HCT116 (cell line): Measurements from ENCODE around the gene MAN1A1.

Experiments
- CTCF ChIP-seq, 3 experiments: fragments of 200-600 bp in 1 of 3; sonication (generic) in 1 of 3; IDR thresholded peaks in 2 of 3; conservative IDR thresholded peaks in 1 of 3; 2 replicates each; pipeline ENCODE4 v1.5.1; 2012 to 2017; ENCODE audit warnings: low read depth in 2 of 3, low read length in 2 of 3, antibody characterized with exemption in 1 of 3, borderline replicate concordance in 1 of 3, control low read depth in 1 of 3, mild to moderate bottlenecking in 1 of 3, mixed read lengths in 1 of 3, mixed run types in 1 of 3, moderate library complexity in 1 of 3; ENCODE audit not compliant: insufficient read depth in 1 of 3
- ELF1 ChIP-seq: IDR thresholded peaks from 2 replicates; pipeline ENCODE4 v1.6.1; 2012; ENCODE audit warnings: low read depth, borderline replicate concordance
- EZH2 ChIP-seq: fragments of 200-600 bp; sonication (generic); IDR thresholded peaks from 2 replicates; pipeline ENCODE4 v1.6.1; 2017; ENCODE audit warnings: antibody characterized with exemption, mixed run types
- EZH2phosphoT487 ChIP-seq: fragments of 200-600 bp; IDR thresholded peaks from 2 replicates; pipeline ENCODE4 v1.6.1; 2018; ENCODE audit warnings: antibody characterized with exemption, borderline replicate concordance
- POLR2A ChIP-seq: IDR thresholded peaks from 2 replicates; pipeline ENCODE4 v1.7.0; 2011; ENCODE audit warnings: borderline replicate concordance; ENCODE audit not compliant: insufficient read depth, insufficient read length; ENCODE audit errors: extremely low read depth
- POLR2AphosphoS5 ChIP-seq: IDR thresholded peaks from 2 replicates; pipeline ENCODE4 v1.6.1; 2011; ENCODE audit warnings: mild to moderate bottlenecking, low read depth, low read length, moderate library complexity
- RAD21 ChIP-seq: IDR thresholded peaks from 2 replicates; pipeline ENCODE4 v1.6.1; 2012; ENCODE audit warnings: low read depth, mild to moderate bottlenecking
- SIN3A ChIP-seq: IDR thresholded peaks from 2 replicates; pipeline ENCODE4 v1.6.1; 2012; ENCODE audit warnings: low read depth
- YY1 ChIP-seq: IDR thresholded peaks from 2 replicates; pipeline ENCODE4 v1.6.1; 2011; ENCODE audit warnings: low read length, low read depth, moderate library complexity, mild to moderate bottlenecking; ENCODE audit not compliant: insufficient replicate concordance; ENCODE audit errors: extremely low read depth
- ZFX ChIP-seq: fragments of 450-650 bp; IDR thresholded peaks from 2 replicates; pipeline ENCODE4 v1.6.1; 2017

- TF ChIP-seq ZFX: no peak
- no peak for TF ChIP-seq CTCF (IDR thresholded peaks at IDR 0.05 in 2 of 3, conservative IDR thresholded peaks at IDR 0.05 in 1 of 3; ENCODE audit: borderline replicate concordance in 1 of 3, insufficient read depth in 1 of 3, low read depth in 2 of 3, low read length in 2 of 3)
- no peak for TF ChIP-seq POLR2A
- TF ChIP-seq ELF1: no peak
- no peak for TF ChIP-seq EZH2phosphoT487
- TF ChIP-seq RAD21: no peak
- no peak for TF ChIP-seq EZH2
- no peak for TF ChIP-seq SIN3A
- no peak for TF ChIP-seq YY1
- no peak for TF ChIP-seq POLR2AphosphoS5
Observed at GRCh38 chr6:119179062-119179461, 170.5 kb downstream of the MAN1A1 start.
